GM21528 (cell line): Measurements from ENCODE around the gene ARHGEF40.

ENCODE experiments used
- ATAC-seq: cut with Tn5 transposase; IDR thresholded peaks from one replicate; pipeline ENCODE4 v1.9.1; 2021; ENCODE audit warnings: mild to moderate bottlenecking, moderate library complexity; ENCODE audit not compliant: unreplicated experiment, low FRiP score

The ARHGEF40 gene

GRCh38 chr14:21096438-21096837, 26.3 kb downstream of the ARHGEF40 start:
- ATAC-seq = no peak

- ATAC-seq = no peak
Observed at GRCh38 chr14:21096978-21097635, 27.0 kb downstream of the ARHGEF40 start.

GRCh38 chr14:21097636-21098075, 27.6 kb downstream of the ARHGEF40 start:
- ATAC-seq = no peak

GRCh38 chr14:21098076-21098891, 28.2 kb downstream of the ARHGEF40 start, which contains the start of gene ZNF219:
ZNF219 (minus strand) TSS chr14:21098655; CDS start chr14:21093591, 5,064 bp downstream.
- ATAC-seq = no peak

GRCh38 chr14:21098892-21099595, 28.9 kb downstream of the ARHGEF40 start:
- ATAC-seq = no peak

- no peak for ATAC-seq
Observed at GRCh38 chr14:21099596-21099985, 29.5 kb downstream of the ARHGEF40 start.

GRCh38 chr14:21100931-21101330, 30.8 kb downstream of the ARHGEF40 start, which contains the start of gene TMEM253:
TMEM253 (plus strand) TSS chr14:21101066; CDS start chr14:21101344, 278 bp downstream.
- ATAC-seq = no peak

GRCh38 chr14:21101802-21102413, 31.8 kb downstream of the ARHGEF40 start:
- ATAC-seq = no peak

- no peak for ATAC-seq
Observed at GRCh38 chr14:21102521-21103410, 32.7 kb downstream of the ARHGEF40 start.

GRCh38 chr14:21103411-21103709, 33.3 kb downstream of the ARHGEF40 start:
- ATAC-seq = no peak

- ATAC-seq = peak; percentile 88
Observed at GRCh38 chr14:21103710-21104447, 33.8 kb downstream of the ARHGEF40 start.

- ATAC-seq = peak; percentile 42
Observed at GRCh38 chr14:21104448-21105060, 34.5 kb downstream of the ARHGEF40 start.

- ATAC-seq = no peak
Observed at GRCh38 chr14:21105095-21105494, 35.0 kb downstream of the ARHGEF40 start.

GRCh38 chr14:21106176-21106497, 36.0 kb downstream of the ARHGEF40 start:
- ATAC-seq = no peak

- no peak for ATAC-seq
Observed at GRCh38 chr14:21106498-21107282, 36.6 kb downstream of the ARHGEF40 start.

- no peak for ATAC-seq
Observed at GRCh38 chr14:21107283-21107800, 37.2 kb downstream of the ARHGEF40 start.

GRCh38 chr14:21108791-21109190, 38.7 kb downstream of the ARHGEF40 start:
- ATAC-seq = no peak
